ENCODE results near the gene CASP7. TPM values are rescaled to one million over a fixed set of nuclear protein-coding genes. Genes with fewer than 3 reads are reported as not detected.

Gene CASP7
- total RNA-seq, 1 donor from 2014 or later: 37.0 TPM

DNA sequence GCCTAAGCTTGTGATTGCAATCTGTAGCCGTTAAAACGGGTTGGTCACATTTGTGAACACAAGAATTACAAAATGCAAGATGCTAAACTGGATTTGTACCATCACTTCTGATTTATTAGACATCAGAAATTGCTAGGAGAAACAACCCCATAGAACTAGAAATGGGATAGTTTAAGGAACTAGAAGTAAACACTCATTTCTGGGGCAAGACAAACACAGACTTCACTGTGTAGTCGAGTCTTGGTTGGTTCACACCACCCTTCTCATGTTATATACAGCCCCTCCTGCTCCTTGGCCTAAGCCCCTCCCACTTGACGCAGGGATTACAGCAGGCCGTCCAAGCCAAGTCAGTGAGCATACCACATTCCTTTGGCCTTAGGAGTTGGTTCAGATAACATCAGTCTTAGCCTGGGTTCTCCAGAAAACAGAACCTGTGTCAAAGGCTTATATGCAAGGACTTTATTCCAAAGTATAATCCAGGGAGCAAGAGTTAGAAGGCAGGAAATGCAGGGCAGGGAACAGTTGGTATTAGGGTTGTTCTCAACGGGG is 13.8 kb upstream of the CASP7 start:
- no peak for DNase-seq (ENCODE audit: low spot score)

DNA sequence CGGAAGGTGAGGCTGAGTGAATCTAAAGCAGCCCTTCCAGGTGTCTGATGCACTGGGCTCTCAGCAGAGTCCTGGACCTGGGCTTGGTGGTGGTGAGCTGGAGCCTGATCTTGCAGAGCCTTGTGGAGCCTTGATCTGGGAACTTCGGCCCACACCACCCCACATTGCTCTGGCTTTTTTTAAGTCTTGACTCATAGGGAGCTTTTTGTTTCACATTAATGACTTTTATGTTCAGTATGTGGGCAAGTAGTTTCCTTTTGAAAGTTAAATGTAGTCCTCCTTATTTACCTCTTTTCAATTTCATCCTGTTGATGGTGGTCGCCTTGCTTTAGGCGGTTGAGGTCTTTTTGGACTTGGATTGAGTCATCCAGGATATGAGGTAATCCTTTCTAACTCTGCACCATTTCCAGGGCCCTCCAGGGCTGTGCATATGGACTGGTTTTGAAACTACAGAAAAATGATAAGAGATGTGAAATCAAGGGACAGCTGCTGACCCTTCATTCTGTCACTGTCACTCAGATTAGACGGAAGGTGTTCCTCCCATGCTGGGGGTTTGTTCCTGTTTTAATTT is 12.9 kb upstream of the CASP7 start:
- no peak for DNase-seq (ENCODE audit: low spot score)

DNA sequence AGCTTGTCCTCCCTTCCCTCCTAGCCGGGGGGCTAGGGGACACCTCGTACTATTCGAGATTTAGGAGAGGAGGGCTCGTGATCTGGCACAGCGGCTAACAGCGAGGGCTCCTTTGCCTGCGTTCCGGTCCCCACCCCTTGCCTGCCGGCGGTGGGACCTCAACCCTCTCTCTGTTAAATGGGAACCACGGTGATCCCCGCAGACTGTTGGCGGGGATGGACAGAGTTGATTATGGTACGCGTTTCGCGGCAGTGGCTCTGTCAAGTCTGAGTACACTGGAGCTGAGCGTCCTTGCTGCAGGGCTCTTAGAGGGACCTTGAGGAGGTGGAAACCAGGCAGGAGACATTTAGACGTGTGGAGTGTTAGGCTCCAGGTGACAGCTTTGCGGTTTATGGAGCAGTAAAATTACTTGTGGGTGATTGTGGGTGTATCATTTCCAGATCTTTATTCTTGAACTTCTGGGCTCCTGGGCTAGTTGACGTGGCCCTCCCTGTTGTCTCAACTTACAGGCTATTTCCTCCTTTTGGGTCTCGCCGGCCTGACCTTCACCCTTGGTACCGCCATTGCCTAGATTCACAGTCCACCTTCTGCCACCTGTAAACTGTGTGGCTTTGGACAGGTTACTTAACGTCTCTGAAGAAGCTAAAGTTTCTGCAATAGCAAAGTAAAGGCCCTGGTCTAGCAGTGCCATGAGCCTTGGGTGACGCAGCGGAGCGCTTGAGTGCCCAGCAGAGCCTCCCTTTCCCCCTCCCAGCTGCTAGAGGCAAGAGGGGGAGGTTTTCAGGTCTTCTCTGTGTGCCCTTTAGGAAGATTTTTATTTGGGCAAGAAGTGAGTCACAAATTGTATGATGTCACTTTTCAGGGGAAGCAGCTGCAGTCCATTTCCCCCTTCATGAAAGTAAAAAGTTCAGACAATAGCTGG is 739 bp downstream of the CASP7 start:
- no peak for DNase-seq (ENCODE audit: low spot score)

DNA sequence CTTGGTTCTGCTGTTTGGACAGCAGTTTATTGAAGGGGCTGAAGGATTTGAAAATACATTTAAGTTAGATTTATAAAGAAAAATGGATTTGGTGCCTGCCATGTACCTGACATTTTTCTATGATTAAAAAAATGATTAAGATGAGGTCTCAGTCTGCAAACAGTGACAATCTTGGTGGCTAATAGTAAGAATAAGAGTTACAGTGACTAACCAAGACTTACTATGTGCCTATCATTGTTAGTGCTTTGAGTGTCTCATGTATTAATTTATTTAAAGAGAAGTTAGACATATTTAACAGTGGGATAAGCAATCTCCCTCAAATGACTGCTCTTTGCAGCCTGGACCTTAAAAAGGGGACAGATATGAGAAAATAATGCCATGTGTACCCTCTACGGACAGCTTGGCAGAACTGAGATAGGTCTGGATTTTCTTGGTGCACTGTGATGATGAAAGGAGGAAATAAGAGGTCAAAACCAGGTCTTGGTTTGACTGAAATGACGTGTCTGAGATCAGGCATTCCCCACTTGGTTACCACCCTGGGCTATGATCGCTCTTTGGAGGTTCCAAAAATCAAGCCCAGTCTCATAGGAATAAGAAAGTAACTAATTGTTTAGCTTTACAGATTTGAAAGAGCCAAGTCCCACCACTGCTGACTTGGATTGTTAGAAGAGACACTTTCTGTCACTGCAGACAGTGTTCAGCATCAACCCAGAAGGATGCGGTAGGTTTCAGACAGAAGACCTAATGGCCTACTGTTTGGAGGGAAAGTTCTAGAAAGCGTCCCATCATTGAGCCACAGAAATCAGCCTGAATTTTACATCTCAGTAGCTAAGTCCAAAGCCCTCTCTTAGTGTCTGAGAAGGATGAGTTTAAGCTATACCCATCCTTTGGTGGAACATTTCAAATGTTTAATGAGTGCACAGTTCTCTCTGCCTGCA is 2.1 kb downstream of the CASP7 start:
- no peak for DNase-seq (ENCODE audit: low spot score)

DNA sequence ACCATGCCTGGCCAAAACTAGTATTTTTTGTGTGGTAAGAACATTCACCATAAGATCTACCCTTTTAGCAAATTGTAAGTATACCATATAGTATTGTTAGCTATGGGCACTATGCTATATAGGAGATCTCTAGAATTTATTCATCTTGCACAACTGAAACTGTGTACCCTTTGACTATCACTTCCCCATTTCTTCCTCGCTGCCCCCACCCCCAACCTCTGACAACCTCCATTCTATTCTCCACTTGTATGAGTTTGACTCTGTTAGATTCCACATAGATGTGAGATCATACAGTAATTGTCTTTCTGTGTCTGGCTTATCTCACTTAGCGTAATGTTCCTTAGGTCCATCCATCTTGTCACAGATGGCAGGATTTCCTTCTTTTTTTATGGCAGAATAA is 3.6 kb downstream of the CASP7 start:
- no peak for DNase-seq (ENCODE audit: low spot score)

DNA sequence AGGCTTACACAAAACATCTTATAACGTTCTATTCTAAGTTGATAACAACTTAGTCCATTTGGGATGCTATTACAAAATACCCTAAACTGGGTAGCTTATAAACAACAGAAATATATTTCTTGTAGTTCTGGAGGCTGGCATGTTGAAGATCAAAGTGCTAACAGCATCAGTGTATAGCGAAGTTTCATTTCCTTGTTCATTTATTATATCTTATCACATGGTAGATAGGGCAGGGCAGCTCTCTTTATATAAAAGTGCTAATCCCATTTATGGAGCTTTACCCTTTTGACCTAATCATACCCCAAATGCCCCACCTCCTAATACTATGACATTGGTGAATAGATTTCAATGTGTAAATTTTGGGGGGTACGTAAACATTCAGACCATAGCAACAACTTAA is 6.3 kb downstream of the CASP7 start:
- DNase-seq (ENCODE audit: low spot score): no peak

DNA sequence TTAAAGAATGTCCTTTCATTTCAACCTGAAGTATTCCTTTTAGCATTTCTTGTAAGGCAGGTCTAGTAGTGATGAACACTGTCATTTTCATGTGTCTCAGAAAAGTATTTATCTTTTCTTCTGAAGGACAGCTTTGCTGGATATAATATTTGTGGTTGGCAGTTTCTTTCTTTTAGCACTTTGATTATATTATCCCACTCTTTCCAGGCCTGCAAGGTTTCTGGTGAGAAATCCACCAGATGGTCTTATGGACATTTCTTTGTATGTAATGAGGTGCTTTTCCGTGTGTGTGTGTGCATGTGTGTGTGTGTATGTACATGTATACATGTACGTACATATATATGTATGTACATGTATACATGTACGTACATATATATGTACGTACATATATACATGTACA is 7.3 kb downstream of the CASP7 start:
- DNase-seq (ENCODE audit: low spot score): no peak

DNA sequence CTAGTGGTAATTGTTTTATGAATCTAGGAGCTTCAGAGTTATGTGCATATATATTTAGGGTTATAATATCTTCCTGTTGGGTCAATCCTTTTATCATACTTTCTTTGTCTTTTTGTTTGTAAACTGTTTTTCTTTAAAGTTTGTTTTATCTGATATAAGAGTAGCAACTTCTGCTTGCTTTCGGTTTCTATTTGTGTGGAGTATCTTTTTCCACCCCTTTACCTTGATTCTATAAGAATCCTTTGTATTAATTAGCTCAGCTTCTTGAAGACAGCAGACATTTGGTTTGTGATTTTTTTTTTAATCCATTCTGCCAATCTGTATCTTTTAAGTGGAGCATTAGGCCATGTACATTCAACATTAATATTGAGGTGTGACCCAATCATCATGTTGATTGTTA is 9.3 kb downstream of the CASP7 start:
- no peak for DNase-seq (ENCODE audit: low spot score)

DNA sequence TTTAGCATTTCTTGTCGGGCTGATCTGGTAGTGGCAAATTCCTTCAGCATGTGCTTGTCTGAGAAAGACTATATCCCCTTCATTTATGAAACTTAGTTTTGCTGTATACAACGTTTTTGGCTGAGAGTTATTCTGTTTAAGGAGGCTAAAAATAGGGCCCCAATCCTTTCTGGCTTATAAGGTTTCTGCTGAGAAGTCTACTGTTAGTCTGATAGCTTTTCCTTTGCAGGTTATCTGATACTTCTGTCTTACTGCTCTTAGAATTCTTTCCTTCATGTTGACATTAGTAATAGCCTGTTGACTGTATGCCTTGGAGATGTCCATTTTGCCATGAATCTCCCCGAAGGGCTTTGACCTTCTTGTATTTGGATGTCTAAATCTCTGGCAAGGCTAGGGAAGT is 9.9 kb downstream of the CASP7 start:
- DNase-seq (ENCODE audit: low spot score): no peak

DNA sequence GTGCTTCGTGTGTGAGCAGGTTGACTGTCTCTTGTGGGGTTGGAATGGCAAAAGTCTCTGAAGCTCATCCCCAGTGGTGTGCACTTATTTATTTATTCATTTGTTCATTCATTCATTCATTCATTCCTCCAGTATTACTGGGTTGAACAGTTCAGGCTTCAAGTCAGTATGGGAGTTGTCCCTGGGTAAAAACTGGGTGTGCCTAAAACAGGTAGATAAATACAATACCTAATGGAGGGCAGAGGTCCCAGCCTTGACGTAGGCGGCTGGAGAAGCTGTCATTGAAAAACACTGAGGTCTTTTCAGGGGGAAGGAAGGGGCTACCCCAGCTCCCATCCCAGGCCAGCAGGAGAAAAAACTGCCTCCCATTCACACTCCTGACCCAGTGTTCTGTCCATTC is 11.0 kb downstream of the CASP7 start:
- no peak for DNase-seq (ENCODE audit: low spot score)

DNA sequence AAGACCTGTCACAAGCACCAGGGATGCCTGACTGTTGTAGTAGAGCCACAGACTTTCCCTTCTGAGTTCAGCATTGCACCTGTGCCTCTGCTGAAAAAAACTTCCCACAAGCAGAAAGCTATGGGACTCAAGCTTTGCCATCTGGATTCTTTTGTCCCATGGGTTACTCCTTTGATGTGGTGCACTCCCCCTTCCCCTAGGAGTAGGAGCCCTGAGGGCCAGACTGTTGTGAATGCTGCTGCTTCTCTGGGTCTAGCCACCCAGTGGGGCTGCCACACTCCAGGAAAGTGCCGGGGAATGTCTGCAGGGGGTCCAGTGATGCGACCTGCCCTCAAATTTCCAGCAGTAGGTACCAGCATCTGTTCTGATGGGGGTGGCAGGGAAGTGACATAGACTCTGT is 11.7 kb downstream of the CASP7 start:
- DNase-seq (ENCODE audit: low spot score): no peak

DNA sequence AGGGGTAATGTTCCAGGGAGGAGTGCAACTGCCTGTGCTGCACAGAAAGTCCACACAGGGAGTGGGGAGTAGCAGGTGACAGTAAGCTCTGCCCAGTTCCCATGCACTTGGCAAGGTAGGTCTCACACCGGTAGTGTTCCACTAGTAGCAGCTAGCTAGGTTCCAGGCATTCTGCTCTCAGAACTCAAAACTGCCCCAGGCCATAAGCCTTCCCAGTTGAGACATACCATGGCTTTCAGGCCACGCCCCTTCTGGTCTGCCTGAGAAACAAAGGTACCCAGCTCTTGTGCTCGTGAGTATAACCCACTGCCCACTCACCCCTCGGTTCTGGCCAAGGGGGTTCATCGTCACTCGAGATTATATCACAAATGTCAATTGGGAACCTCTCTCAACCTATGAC is 12.6 kb downstream of the CASP7 start:
- DNase-seq (ENCODE audit: low spot score): no peak

DNA sequence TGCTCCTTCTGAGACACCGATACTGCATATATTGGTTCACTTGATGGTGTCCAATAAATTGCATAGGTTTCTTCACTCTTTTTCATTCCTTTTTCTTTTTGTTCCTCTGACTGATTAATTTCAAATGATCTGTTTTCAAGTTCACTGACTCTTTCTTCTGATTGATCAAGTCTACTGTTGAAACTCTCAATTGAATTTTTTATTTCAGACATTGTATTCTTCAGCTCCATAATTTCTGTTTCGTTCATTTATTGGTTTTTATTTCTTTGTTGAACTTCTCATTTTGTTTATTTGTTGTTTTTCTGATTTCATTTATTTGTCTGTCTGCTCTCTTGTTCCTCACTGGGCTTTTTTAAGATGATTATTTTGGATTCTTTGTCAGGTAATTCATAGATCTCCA is 13.6 kb downstream of the CASP7 start:
- DNase-seq (ENCODE audit: low spot score): no peak

DNA sequence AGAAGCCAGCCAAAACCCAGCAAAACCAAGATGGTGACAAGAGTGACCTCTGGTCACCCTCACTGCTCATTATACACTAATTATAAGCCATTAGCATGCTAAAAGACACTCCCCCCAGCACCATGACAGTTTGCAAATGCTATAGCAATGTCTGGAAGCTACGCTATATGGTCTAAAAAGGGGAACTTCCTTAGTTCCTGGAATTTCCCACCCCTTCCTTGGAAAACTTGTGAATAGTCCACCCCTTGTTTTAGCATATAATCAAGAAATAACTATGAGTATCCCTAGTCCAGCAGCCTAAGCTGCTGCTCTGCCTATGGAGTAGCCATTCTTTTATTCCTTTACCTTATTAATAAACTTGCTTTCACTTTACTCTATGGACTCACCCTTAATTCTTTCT is 16.0 kb downstream of the CASP7 start:
- no peak for DNase-seq (ENCODE audit: low spot score)

DNA sequence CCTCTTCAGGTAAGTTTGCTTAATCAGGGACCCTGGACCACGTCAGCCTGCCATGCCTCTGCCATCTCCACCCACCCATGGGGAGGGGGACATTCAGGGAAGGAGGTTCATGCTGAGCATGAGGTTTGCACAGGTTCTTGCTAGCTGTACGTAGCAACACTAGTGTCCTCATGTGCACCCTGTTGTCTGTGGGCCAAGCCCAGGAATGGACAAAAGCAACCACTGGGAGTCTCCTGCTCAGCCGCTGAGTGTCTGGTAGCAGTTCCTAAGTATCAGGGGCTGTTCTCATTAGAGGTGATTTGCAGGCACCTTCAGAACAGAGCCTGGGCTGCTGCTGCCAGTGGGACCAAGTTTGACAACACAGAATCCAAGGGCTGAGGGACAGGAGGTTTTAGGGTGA is 17.9 kb downstream of the CASP7 start:
- no peak for DNase-seq (ENCODE audit: low spot score)

DNA sequence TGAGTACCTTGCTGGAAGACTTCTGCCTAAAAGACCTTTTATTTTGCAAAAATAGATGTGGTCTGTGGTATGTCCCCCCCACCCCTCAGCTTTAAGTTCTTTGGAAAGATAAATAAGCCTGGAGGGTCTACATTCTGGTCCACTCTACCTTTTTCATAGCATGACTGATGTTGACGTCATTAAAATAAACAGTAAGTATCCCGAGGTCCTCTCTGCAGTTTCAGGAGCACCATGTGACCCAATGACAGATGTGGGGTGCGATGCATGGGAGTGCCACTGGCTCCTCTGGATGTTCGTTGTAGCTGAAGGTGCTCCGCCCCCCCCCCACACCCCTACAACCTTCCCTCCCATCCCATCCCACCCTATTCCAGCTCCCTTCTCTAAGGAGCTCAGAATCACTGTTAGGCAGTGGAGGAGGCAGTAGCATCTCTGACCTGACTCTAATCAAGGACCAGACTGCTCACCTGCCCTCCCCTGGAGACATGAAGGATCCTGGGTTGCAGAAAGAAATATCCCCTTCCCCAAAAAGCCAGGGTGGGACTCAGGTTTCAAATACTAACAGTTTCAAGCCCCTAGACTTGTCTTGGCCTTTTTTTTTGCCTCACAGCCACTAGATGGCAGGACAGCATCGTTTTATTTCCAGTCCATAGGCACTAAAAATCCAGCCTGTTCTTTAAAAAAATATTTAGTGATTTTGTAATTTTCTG is 25.1 kb downstream of the CASP7 start:
- no peak for DNase-seq (ENCODE audit: low spot score)

DNA sequence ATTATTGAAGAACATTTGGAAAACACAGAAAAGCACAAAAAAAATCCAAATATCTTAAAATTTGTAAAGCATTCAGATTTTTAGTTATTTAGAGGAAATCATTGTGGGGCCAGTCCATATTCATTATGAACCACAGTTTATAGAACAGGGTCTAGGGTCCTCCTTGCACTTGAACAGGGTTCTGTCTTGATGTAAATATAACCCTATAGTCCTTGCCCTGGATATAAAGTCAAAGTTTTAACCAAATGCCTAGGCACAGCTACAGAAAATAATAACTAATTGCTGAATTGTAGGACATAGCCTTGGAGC is 25.6 kb downstream of the CASP7 start:
- no peak for DNase-seq (ENCODE audit: low spot score)

DNA sequence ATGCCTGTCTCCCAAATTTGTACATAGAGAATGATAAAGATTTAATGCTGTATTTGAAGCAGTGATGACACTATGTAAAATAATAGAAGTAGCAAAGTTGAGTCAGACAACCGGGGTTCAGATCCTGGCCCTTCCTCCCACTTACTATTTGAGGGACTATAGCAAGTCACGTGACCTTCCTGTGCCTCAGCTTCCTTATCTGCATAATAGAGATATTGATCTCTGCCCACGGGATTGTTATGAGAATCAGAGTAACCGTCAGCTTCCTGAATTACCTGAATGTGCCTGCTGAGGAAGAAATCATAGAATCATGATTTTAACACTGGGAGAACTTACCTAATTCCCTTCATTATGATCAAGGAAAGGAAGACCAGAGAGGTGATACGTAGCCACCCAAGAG is 26.9 kb downstream of the CASP7 start:
- no peak for DNase-seq (ENCODE audit: low spot score)

DNA sequence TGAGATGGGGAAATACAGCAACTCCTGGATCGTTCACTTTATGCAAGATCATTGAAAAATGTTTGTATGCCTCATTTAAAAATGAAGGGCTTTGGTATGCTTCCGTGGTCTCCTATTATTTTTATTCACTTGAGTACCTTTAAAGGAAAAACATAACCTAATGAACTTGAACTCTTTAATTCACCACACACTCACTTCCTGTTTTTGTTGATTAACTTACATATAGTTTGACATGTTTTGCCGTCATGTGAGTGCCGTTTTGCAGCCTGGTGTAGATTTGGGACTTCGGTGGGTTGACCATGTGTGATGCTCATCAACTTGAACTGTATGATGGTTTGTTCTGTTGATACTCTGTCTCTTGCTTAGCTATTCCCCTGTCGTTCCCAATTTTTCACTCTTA is 28.9 kb downstream of the CASP7 start:
- no peak for DNase-seq (ENCODE audit: low spot score)

DNA sequence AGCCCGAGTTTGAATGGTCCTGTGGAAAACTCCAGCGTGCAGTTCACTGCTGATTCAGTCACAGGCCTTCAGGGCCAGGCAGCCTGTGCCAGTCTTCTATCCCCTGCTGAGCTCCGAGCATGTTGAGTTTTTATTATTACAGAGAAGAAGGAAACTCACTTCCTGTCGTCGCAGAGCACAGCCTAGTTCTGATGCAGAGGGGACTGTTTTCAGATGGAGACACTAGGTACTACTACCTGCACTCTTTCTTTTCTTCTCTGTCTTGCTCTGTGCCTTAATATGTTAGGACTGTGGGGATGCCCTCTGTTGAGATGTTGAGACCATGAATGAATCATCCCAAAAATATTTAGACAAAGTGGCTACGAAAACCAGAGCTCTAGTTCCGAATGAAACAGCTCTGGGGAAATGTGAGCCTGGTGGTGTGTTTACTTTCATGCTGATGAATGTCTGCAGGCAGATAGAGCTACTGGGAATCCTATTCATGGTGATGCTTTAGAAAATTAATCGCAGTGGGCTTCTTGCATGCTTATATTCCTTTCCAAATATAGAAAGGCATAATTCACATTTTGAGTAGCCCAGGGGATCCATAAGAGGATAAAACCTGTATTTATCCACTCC is 29.6 kb downstream of the CASP7 start:
- DNase-seq (ENCODE audit: low spot score): no peak

DNA sequence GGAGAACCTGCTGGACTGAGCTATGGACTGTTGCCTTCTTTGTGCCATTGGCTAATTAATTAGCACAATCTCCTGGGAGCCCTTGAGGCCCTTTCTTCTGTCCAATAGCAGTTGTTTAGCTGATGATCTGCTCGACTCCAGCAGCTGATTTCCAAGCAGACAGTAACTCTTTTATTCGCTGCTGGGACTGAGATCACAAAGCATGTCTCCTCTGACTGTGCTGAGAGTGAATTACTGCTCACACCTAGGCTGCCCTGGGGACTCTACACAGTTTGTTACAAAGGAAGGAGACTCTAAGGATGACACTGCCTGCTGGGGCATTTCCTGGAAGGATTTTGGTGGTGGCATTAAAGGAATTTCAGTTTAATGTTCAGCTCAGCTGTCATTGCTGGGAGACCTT is 31.4 kb downstream of the CASP7 start:
- no peak for DNase-seq (ENCODE audit: low spot score)

Measured in mesenteric fat pad (tissue), 1 donor.